Measurements from ENCODE around the gene SCMH1.

Gene SCMH1

GRCh38 chr1:41101950-41102607 is 140.0 kb downstream of the SCMH1 start:
- DNase-seq (ENCODE audit: extremely low read depth in 1 of 2, low read depth in 1 of 2), result no peak

GRCh38 chr1:41101076-41101475 is 141.0 kb downstream of the SCMH1 start:
- DNase-seq (ENCODE audit: extremely low read depth in 1 of 2, low read depth in 1 of 2), result no peak

- no peak for DNase-seq (ENCODE audit: extremely low read depth in 1 of 2, low read depth in 1 of 2)
Observed at GRCh38 chr1:41100170-41100569, 141.9 kb downstream of the SCMH1 start.

GRCh38 chr1:41098730-41099460 is 143.2 kb downstream of the SCMH1 start:
- DNase-seq (ENCODE audit: extremely low read depth in 1 of 2, low read depth in 1 of 2), result no peak

GRCh38 chr1:41097105-41097504 is 145.0 kb downstream of the SCMH1 start:
- no peak for DNase-seq (ENCODE audit: extremely low read depth in 1 of 2, low read depth in 1 of 2)

- DNase-seq (ENCODE audit: extremely low read depth in 1 of 2, low read depth in 1 of 2), result no peak
Observed at GRCh38 chr1:41093826-41094225, 148.3 kb downstream of the SCMH1 start.

- DNase-seq (ENCODE audit: extremely low read depth in 1 of 2, low read depth in 1 of 2), result no peak
Observed at GRCh38 chr1:41086921-41087320, 155.2 kb downstream of the SCMH1 start.

- no peak for DNase-seq (ENCODE audit: extremely low read depth in 1 of 2, low read depth in 1 of 2)
Observed at GRCh38 chr1:41078616-41079015, 163.5 kb downstream of the SCMH1 start.

GRCh38 chr1:41078193-41078592 is 163.9 kb downstream of the SCMH1 start:
- DNase-seq (ENCODE audit: extremely low read depth in 1 of 2, low read depth in 1 of 2), result no peak

- no peak for DNase-seq (ENCODE audit: extremely low read depth in 1 of 2, low read depth in 1 of 2)
Observed at GRCh38 chr1:41073971-41074370, 168.1 kb downstream of the SCMH1 start.

- no peak for DNase-seq (ENCODE audit: extremely low read depth in 1 of 2, low read depth in 1 of 2)
Observed at GRCh38 chr1:41072051-41072450, 170.1 kb downstream of the SCMH1 start.

- DNase-seq (ENCODE audit: extremely low read depth in 1 of 2, low read depth in 1 of 2), result no peak
Observed at GRCh38 chr1:41056907-41057306, 185.2 kb downstream of the SCMH1 start.

GRCh38 chr1:41053316-41053715 is 188.8 kb downstream of the SCMH1 start:
- no peak for DNase-seq (ENCODE audit: extremely low read depth in 1 of 2, low read depth in 1 of 2)

GRCh38 chr1:41051022-41051421 is 191.1 kb downstream of the SCMH1 start:
- DNase-seq (ENCODE audit: extremely low read depth in 1 of 2, low read depth in 1 of 2), result no peak

- no peak for DNase-seq (ENCODE audit: extremely low read depth in 1 of 2, low read depth in 1 of 2)
Observed at GRCh38 chr1:41048540-41048939, 193.6 kb downstream of the SCMH1 start.

- no peak for DNase-seq (ENCODE audit: extremely low read depth in 1 of 2, low read depth in 1 of 2)
Observed at GRCh38 chr1:41046347-41046775, 195.7 kb downstream of the SCMH1 start.

- no peak for DNase-seq (ENCODE audit: extremely low read depth in 1 of 2, low read depth in 1 of 2)
Observed at GRCh38 chr1:41045740-41046139, 196.4 kb downstream of the SCMH1 start.

GRCh38 chr1:41044187-41044586 is 197.9 kb downstream of the SCMH1 start:
- no peak for DNase-seq (ENCODE audit: extremely low read depth in 1 of 2, low read depth in 1 of 2)

- DNase-seq (ENCODE audit: extremely low read depth in 1 of 2, low read depth in 1 of 2), result no peak
Observed at GRCh38 chr1:41041614-41042270, 200.4 kb downstream of the SCMH1 start.

- DNase-seq (ENCODE audit: extremely low read depth in 1 of 2, low read depth in 1 of 2), result no peak
Observed at GRCh38 chr1:41038110-41038509, 204.0 kb downstream of the SCMH1 start.

GRCh38 chr1:41037116-41037903 is 204.8 kb downstream of the SCMH1 start:
- DNase-seq (ENCODE audit: extremely low read depth in 1 of 2, low read depth in 1 of 2), result no peak
